Ovary (tissue), 9 donors: ENCODE results near the gene DNAJC21. TPM values are rescaled to one million over a fixed set of nuclear protein-coding genes. Genes with fewer than 3 reads are reported as not detected.

ENCODE experiments used
- DNase-seq, 5 donors: peaks; one replicate each; pipeline ENCODE4 v3.0.0-alpha.2; 2019 to 2020
- H3K27ac ChIP-seq, 2 donors: fragments of 200-600 bp; one replicate each; pipeline versions ENCODE4 v1.5.1 to v1.8.0; 2019 to 2022
- H3K27me3 ChIP-seq: fragments of 200-600 bp; one replicate; pipeline ENCODE4 v1.8.0; 2022
- H3K36me3 ChIP-seq: fragments of 200-600 bp; sonication (generic); one replicate; pipeline ENCODE4 v1.5.1; 2019
- H3K4me1 ChIP-seq: one replicate; pipeline ENCODE4 v1.8.1; 2013; ENCODE audit warnings: mild to moderate bottlenecking, moderate library complexity; ENCODE audit not compliant: insufficient read depth
- H3K4me3 ChIP-seq: fragments of 200-600 bp; sonication (generic); one replicate; pipeline ENCODE4 v1.5.1; 2017
- H3K9me3 ChIP-seq, 2 donors: fragments of 200-600 bp in 1 of 2; sonication (generic) in 1 of 2; one replicate each; pipeline versions ENCODE4 v1.5.1 to v1.8.1; 2013 to 2019; ENCODE audit warnings: mild to moderate bottlenecking in 1 of 2, moderate library complexity in 1 of 2
- EP300 ChIP-seq: sonication (generic); formaldehyde crosslinking; IDR thresholded peaks from one replicate; pipeline ENCODE4 v1.6.1; 2017; ENCODE audit warnings: antibody characterized with exemption
- POLR2A ChIP-seq: fragments of 450-650 bp; IDR thresholded peaks from one replicate; pipeline ENCODE4 v1.6.1; 2017; ENCODE audit warnings: antibody characterized with exemption, mild to moderate bottlenecking, moderate library complexity
- WGBS, 3 donors: extraction: QIAGEN DNeasy Blood & Tissue Kit in 1 of 3; methylation state at CpG; one replicate each; pipeline versions ENCODE4 v1.1.5 to v1.1.7; 2013 to 2017; 5-methylcytosine and 5-hydroxymethylcytosine counted together
- intact Hi-C, 4 donors: fragments of 100-400 bp; cut with DNase I; formaldehyde crosslinking; loops; one replicate each; pipeline versions ENCODE4 v1.11.0 to v1.15.1; 2022 to 2023
- polyA plus RNA-seq, 2 donors: library from polyadenylated mRNA; stranded (reverse); fragments of 200-250 nt in 1 of 2; fragments of 350-450 nt in 1 of 2; fragmentation: Illumina TruSeq in 1 of 2; extraction: RNeasy Lipid Tissue Mini Kit (QIAGEN cat#74804) in 1 of 2; gene quantifications; one replicate each; pipeline ENCODE4 v1.2.3, GENCODE V29; 2013 to 2014
- total RNA-seq, 7 donors: library from RNA; depleted of rRNA in 2 of 7; stranded (reverse); fragments of >200 nt in 2 of 7; fragmentation: NEBNext Ultra II Directional in 3 of 7; extraction: Animal tissue kit (Norgen Biotek cat#: 25700) in 3 of 7; gene quantifications; one replicate each; pipeline versions ENCODE4 v1.1.0 to v1.2.4, GENCODE V29; 2016 to 2023
- TF ChIP-seq, protein P1 (sequence below), 3 donors: fragments of 450-650 bp in 2 of 3; fragments of 200-600 bp in 1 of 3; IDR thresholded peaks; one replicate each; pipeline versions ENCODE4 v1.5.1 to v1.8.0; 2016 to 2022; ENCODE audit warnings: antibody characterized with exemption in 3 of 3, mild to moderate bottlenecking in 1 of 3
- donor health status: DM: no; HTN: no; CAD: no; lungs with moderate emphysema.
- donor health status: DM: no; HTN: no; CAD: no.
- donor health status: Bipolar disorder and iron deficiency.
- donor health status: DM: yes; HTN: yes; CAD: no.
- donor health status: DM: no; HTN: no; CAD: no.
- donor health status: DM: yes; HTN: yes; CAD: no.

The DNAJC21 gene
- total and polyA plus RNA-seq, 9 donors: 19.4 to 38.7 (median 31.8) TPM

DNA sequence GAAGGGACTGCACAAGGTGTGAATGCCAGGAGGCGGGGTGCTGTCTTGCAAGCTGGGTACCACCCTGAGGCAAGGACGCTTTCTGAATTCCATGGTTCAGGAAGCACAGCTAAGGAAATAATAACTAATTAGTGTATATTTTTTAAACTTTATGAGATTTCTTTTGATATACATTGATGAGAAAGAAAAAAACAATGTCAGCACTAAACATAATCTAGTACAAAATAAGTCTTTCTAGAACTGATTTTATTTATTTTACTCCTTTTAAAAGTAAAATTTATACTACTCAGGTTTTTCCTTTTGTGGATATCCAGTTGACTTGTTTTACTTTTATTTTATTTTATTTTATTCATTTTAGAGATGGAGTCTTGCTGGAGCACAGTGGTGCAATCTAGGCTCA, 3.6 kb downstream of the DNAJC21 start:
- Histone ChIP-seq H3K27me3 (no peaks in the 10 kb centered on the region), H3K4me1 (peaks cover 2% of the 10 kb centered on the region), H3K4me3 (no peak overlapping the region), H3K36me3 (no peaks in the 10 kb centered on the region), H3K9me3 (no peaks in the 10 kb centered on the region), H3K27ac (no peak overlapping the region)
- intact Hi-C loops: no loop called here
- DNase-seq: no peak
- TF ChIP-seq, protein P1, sequence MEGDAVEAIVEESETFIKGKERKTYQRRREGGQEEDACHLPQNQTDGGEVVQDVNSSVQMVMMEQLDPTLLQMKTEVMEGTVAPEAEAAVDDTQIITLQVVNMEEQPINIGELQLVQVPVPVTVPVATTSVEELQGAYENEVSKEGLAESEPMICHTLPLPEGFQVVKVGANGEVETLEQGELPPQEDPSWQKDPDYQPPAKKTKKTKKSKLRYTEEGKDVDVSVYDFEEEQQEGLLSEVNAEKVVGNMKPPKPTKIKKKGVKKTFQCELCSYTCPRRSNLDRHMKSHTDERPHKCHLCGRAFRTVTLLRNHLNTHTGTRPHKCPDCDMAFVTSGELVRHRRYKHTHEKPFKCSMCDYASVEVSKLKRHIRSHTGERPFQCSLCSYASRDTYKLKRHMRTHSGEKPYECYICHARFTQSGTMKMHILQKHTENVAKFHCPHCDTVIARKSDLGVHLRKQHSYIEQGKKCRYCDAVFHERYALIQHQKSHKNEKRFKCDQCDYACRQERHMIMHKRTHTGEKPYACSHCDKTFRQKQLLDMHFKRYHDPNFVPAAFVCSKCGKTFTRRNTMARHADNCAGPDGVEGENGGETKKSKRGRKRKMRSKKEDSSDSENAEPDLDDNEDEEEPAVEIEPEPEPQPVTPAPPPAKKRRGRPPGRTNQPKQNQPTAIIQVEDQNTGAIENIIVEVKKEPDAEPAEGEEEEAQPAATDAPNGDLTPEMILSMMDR (IDR thresholded peaks at IDR 0.05): no peak
- no peak for TF ChIP-seq EP300
- TF ChIP-seq POLR2A: no peak
- 92 to 93% (median 93%) methylated on average over 2 of the region's 2 CpGs for WGBS, 3 donors

DNA sequence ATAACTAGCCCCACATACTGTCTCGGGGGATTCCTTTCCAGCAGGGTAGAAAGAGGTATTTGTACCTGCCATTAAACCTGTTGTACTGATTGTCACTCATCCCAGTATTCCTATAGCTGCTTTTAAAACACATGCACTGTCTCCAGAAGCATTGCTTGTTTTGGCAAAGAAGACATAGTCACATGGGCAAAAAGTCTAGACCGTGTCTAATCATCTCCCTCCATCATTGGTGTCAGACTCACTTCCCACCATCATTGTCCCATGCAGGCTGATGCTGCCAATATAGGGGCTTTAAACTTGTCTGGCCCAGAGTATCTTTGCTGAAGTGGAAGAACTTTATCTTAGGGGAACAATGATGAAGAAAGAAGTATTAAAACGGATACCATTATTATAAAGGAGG, 12.6 kb downstream of the DNAJC21 start:
- Histone ChIP-seq H3K4me3 (no peak overlapping the region), H3K36me3 (no peaks in the 10 kb centered on the region), H3K4me1 (peaks cover 2% of the 10 kb centered on the region), H3K27ac (no peak overlapping the region), H3K9me3 (no peaks in the 10 kb centered on the region), H3K27me3 (no peaks in the 10 kb centered on the region)
- no peak for DNase-seq
- 82 to 93% (median 88%) methylated on average over 3 of the region's 3 CpGs for WGBS, 3 donors
- TF ChIP-seq POLR2A (no peak), EP300 (no peak)
- TF ChIP-seq, protein P1 (IDR thresholded peaks at IDR 0.05): no peak
- intact Hi-C loops: no loop called here

DNA sequence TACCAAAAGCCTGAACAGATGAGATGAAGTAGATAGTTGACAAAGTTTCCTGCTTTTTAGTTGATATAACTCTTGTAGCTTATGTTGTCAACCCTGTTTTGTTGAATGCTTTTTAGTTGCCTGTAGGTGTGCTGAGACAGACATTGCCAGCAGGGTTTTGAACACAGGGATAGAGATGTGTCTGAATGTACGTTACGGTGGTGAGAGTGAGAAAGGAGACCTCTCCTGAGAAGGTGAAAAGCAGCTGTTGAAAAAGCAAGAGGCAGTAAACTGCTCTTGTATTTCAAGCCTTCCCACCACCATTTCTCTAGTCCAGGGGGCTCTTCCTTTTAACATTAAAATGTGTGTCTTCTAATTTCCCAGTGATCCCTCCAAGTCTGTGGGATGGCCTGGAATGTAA, 14.7 kb downstream of the DNAJC21 start:
- intact Hi-C loops: no loop called here

DNA sequence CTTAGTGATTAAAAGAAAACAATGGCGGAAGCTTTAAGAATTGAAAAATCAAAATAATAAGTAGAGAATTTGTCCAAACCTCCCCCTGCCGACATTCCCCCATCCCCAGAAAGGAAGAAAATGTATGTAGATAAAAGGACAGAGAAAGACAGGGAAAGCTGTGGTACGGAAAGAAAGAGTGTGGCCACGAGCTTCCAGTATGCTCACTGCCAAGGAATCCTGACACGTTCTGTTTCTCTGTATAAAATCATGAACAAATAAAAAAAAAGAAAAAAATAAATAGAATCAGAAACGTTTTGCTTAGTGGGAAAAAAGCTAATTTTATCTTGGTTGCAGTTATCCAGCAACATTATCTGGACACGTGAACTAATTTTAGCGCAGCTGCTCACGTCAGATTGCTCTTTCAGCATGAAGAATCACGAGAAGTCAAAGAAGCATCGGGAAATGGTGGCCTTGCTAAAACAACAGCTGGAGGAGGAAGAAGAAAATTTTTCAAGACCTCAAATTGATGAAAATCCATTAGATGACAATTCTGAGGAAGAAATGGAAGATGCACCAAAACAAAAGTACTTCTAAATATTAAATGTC, 15.2 kb downstream of the DNAJC21 start:
- no peak for DNase-seq
- intact Hi-C loops: no loop called here
- no peak overlapping the region for H3K27ac ChIP-seq
- TF ChIP-seq POLR2A (no peak), EP300 (no peak)
- WGBS, 3 donors: 26 to 52% (median 27%) methylated on average over 11 of the region's 11 CpGs
- no peaks in the 10 kb centered on the region for H3K36me3 ChIP-seq
- H3K4me3 ChIP-seq: no peak overlapping the region
- no peaks in the 10 kb centered on the region for H3K9me3 ChIP-seq
- H3K4me1 ChIP-seq: peaks cover 2% of the 10 kb centered on the region
- H3K27me3 ChIP-seq: no peaks in the 10 kb centered on the region

More for the DNA sequence above, 14.7 kb downstream of the DNAJC21 start:
- H3K36me3 ChIP-seq: no peaks in the 10 kb centered on the region
- no peak overlapping the region for H3K27ac ChIP-seq
- DNase-seq: no peak
- H3K4me3 ChIP-seq: no peak overlapping the region
- WGBS, 3 donors: 69 to 91% (median 79%) methylated on average over 2 of the region's 2 CpGs
- peaks cover 2% of the 10 kb centered on the region for H3K4me1 ChIP-seq
- H3K9me3 ChIP-seq: no peaks in the 10 kb centered on the region
- H3K27me3 ChIP-seq: no peaks in the 10 kb centered on the region
- no peak for TF ChIP-seq EP300
- no peak for TF ChIP-seq POLR2A
- TF ChIP-seq, protein P1 (IDR thresholded peaks at IDR 0.05): no peak

DNA sequence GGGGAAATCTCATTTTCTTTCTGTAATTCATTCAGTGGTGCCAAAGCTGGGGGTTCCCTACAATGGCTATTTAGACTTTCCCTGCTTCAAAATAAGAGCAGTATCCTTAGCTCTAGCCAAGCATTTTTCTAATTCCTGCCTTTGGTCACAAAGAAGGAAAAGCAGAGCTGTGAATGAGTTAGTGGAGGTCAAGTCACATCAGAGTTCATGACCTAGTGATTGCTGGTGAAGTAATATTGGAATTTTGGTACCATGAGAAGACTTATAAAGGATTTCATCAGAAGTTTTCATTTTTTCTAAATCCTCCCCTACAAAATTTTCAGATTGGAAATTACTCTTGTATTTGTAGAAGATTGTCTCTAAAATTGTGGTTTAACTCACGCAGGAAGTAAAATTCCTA, 28.0 kb downstream of the DNAJC21 start:
- 96% methylated on average over 1 of the region's 1 CpG for WGBS, 3 donors
- H3K27me3 ChIP-seq: no peaks in the 10 kb centered on the region

More for the DNA sequence above, 28.0 kb downstream of the DNAJC21 start:
- Histone ChIP-seq H3K4me3 (no peak overlapping the region), H3K4me1 (no peaks in the 10 kb centered on the region), H3K36me3 (no peaks in the 10 kb centered on the region), H3K27ac (no peak overlapping the region), H3K9me3 (no peaks in the 10 kb centered on the region)
- intact Hi-C loops: no loop called here
- TF ChIP-seq, protein P1 (IDR thresholded peaks at IDR 0.05): no peak
- TF ChIP-seq EP300 (no peak), POLR2A (no peak)
- no peak for DNase-seq
